Measurements from ENCODE around the gene ARL10. TPM values are rescaled to one million over a fixed set of nuclear protein-coding genes. Genes with fewer than 3 reads are reported as not detected.

ARL10 gene
- total RNA-seq, 1 donor from 2014 or later = 33.7 TPM

DNA sequence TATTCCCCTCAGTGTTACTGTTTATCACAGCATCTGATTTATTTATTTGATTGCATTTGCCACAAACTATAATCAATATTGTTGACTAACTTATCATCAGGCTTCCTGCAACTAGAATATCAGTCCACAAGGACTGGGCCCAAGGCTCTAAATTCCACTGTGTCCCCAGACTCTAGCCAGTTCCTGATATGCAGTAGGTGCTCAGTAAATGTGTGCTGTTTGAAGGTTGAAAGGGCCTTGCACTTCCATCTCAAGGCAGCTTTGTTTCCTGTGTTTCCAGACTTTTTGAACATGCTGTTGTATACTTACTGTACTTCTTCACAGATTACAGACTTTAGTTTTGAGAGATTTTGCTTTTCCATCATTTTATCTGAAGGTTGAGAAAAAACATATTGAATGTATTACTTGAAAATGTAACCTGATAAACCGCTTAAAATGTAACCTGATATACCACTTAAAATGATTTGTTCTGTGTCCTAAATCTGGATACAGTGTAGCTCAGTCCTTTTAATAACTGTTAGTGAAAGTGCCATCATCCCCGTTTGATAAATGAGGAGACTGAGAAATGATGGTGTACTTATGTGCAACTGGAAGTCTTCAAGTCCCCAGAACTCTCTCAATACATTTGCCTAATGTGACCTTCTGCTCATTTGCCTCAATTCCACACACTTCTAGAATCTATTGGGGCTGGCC lies 22.4 kb upstream of the ARL10 start:
- H3K36me3 Mint-ChIP-seq (ENCODE audit: low read depth) = peaks cover 14% of the 10 kb centered on the region
- H3K9me3 Mint-ChIP-seq (ENCODE audit: low read depth) = no peaks in the 10 kb centered on the region
- no peak for DNase-seq (ENCODE audit: low spot score)

DNA sequence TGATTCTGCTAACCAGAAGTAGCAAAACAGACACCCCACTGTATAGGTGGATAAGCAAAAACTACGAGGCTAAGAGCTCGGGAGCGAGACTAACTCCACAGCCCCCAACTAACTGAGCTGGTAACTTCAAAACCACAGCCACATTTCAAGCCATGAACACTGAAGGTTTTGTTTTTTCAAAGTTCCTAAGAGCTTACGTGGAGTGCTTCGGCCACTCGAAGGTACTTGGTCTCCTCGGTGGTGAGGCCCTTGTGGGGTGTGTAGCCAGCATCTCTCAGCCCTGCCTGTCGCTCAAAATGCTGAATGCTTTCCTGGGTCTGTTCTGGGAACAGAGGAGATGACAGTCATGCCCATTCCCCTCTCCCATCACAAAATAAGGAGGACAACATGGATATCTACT lies 14.9 kb upstream of the ARL10 start:
- Mint-ChIP-seq H3K9me3 (ENCODE audit: low read depth) (no peaks in the 10 kb centered on the region), H3K4me3 (ENCODE audit: unreplicated experiment) (no peak overlapping the region), H3K27ac (ENCODE audit: unreplicated experiment) (no peak overlapping the region), H3K36me3 (ENCODE audit: low read depth) (peaks cover 48% of the 10 kb centered on the region), H3K4me1 (ENCODE audit: low read depth) (no peaks in the 10 kb centered on the region), H3K27me3 (ENCODE audit: low read depth) (no peaks in the 10 kb centered on the region)
- TF ChIP-seq, protein P1, sequence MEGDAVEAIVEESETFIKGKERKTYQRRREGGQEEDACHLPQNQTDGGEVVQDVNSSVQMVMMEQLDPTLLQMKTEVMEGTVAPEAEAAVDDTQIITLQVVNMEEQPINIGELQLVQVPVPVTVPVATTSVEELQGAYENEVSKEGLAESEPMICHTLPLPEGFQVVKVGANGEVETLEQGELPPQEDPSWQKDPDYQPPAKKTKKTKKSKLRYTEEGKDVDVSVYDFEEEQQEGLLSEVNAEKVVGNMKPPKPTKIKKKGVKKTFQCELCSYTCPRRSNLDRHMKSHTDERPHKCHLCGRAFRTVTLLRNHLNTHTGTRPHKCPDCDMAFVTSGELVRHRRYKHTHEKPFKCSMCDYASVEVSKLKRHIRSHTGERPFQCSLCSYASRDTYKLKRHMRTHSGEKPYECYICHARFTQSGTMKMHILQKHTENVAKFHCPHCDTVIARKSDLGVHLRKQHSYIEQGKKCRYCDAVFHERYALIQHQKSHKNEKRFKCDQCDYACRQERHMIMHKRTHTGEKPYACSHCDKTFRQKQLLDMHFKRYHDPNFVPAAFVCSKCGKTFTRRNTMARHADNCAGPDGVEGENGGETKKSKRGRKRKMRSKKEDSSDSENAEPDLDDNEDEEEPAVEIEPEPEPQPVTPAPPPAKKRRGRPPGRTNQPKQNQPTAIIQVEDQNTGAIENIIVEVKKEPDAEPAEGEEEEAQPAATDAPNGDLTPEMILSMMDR (IDR thresholded peaks at IDR 0.05) = no peak
- DNase-seq (ENCODE audit: low spot score) = no peak

More for the DNA sequence above, 22.4 kb upstream of the ARL10 start:
- Mint-ChIP-seq H3K4me3 (ENCODE audit: unreplicated experiment) (no peak overlapping the region), H3K27me3 (ENCODE audit: low read depth) (no peaks in the 10 kb centered on the region), H3K4me1 (ENCODE audit: low read depth) (no peaks in the 10 kb centered on the region), H3K27ac (ENCODE audit: unreplicated experiment) (no peak overlapping the region)
- TF ChIP-seq, protein P1 (IDR thresholded peaks at IDR 0.05) = no peak

DNA sequence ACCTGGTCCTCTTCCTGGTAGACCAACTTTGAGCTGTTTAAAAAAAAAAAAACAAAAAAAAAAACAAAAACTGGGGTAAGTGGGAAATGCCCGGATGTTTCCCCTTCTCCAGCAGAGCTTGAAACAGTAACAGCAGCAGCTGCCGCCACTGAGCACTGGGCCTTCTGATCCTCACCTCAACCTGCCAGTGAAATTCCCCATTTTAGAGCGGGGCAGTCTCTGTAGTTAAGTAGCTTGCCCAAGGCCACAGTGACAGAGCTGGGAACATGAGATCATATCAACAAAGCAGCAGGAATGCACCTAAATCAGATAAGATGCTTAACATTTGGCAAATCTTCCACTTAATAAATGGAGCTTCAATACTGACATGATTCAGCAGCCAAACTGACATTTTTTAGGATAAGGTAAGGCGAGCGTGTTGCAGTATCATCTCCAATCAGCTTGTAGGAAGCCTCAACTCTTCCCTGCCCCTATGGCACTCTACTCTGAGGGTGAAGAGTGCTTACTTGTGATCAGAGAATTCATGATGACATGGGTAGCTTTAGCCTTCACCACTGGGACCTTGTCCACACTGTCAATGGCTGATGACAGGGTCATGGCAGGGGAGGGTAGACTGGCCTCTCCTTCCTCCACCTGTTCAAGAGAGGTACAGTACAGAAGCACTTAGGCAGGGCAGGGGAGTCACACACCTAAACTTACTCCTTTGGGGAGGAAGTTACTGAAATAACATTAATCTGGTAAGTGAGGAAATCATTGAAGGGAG lies 13.0 kb upstream of the ARL10 start:
- no peak for DNase-seq (ENCODE audit: low spot score)
- no peak overlapping the region for H3K27ac Mint-ChIP-seq (ENCODE audit: unreplicated experiment)
- peaks cover under 1% of the 10 kb centered on the region for H3K4me1 Mint-ChIP-seq (ENCODE audit: low read depth)
- H3K9me3 Mint-ChIP-seq (ENCODE audit: low read depth) = no peaks in the 10 kb centered on the region
- TF ChIP-seq, protein P1 (IDR thresholded peaks at IDR 0.05) = no peak
- H3K36me3 Mint-ChIP-seq (ENCODE audit: low read depth) = peaks cover 43% of the 10 kb centered on the region
- H3K4me3 Mint-ChIP-seq (ENCODE audit: unreplicated experiment) = no peak overlapping the region
- no peaks in the 10 kb centered on the region for H3K27me3 Mint-ChIP-seq (ENCODE audit: low read depth)

DNA sequence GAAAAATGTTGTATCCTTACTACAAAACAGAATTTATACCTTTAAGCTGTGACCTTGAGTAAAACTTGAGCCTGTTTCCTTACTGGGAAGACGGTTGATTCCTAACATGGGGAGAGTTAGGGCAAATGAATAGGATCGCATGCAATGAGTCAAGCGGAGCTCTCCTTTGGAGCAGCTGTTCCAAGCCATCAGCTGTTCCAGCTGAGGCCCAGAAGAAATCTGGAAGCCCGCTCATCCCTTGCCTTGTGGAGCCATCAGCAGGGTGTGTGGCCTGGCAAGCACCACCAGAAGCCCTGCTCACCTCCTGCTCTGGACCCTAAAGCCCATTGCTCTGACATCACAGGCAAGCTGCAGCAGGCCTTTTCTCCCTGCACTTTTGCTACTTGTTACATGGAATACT lies 11.8 kb upstream of the ARL10 start:
- H3K9me3 Mint-ChIP-seq (ENCODE audit: low read depth) = no peaks in the 10 kb centered on the region
- H3K4me1 Mint-ChIP-seq (ENCODE audit: low read depth) = peaks cover 9% of the 10 kb centered on the region
- H3K27ac Mint-ChIP-seq (ENCODE audit: unreplicated experiment) = no peak overlapping the region
- H3K4me3 Mint-ChIP-seq (ENCODE audit: unreplicated experiment) = no peak overlapping the region
- TF ChIP-seq, protein P1 (IDR thresholded peaks at IDR 0.05) = no peak
- no peak for DNase-seq (ENCODE audit: low spot score)
- H3K27me3 Mint-ChIP-seq (ENCODE audit: low read depth) = no peaks in the 10 kb centered on the region
- peaks cover 36% of the 10 kb centered on the region for H3K36me3 Mint-ChIP-seq (ENCODE audit: low read depth)

DNA sequence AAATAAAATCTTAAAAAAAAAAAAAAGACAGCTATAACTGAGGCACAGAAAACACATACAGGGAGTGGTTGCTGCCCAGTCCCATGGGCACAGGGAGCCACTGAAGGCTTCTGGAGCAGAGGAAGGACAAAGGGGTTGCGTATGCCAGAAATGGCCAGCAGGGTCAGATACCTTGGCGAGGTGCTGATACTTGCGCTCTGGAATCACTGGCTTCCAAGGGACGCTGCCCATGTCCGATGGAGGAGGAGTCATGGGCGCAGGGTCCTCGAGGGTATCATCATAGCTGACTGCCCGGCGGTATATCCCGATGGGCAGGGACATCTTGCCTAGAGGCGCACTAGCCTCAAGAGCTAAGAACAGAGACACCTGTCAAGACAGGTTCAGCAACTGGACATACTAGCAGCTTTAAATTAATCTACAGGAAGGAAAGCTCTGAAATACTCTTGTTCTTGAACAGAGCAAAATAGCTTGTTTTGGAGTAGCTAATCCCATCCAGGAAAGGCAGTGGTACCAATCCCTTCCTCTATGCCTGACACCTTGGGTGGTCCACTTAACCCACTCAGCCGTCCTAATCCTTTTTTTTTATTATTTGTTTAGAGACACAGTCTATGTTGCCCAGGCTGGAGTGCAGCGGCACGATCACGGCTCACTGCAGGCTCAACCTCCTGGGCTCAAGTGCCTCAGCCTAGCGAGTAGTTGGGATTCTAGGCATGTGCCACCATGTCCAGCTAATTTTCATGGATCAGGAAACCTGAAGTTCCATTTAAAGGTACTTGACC lies 9.7 kb upstream of the ARL10 start:
- Mint-ChIP-seq H3K36me3 (ENCODE audit: low read depth) (peaks cover 31% of the 10 kb centered on the region), H3K27ac (ENCODE audit: unreplicated experiment) (no peak overlapping the region)

More for the DNA sequence above, 9.7 kb upstream of the ARL10 start:
- TF ChIP-seq, protein P1 (IDR thresholded peaks at IDR 0.05) = peak; percentile 7
- no peaks in the 10 kb centered on the region for H3K27me3 Mint-ChIP-seq (ENCODE audit: low read depth)
- H3K4me3 Mint-ChIP-seq (ENCODE audit: unreplicated experiment) = no peak overlapping the region
- no peak for DNase-seq (ENCODE audit: low spot score)
- H3K9me3 Mint-ChIP-seq (ENCODE audit: low read depth) = no peaks in the 10 kb centered on the region
- H3K4me1 Mint-ChIP-seq (ENCODE audit: low read depth) = peaks cover 17% of the 10 kb centered on the region

All from chondrocyte (in vitro differentiated cells).